B cell (primary cell): Measurements from ENCODE around the gene GRID1. TPM values are rescaled to one million over a fixed set of nuclear protein-coding genes. Genes with fewer than 3 reads are reported as not detected.

Source experiments
- ATAC-seq: fragments of 200-7000 bp; cut with Tn5 transposase; one replicate; pipeline ENCODE4 v1.10.0; 2021; ENCODE audit warnings: low read depth, mild to moderate bottlenecking, moderate number of reproducible peaks, moderate library complexity
- CTCF ChIA-PET: fragments of 350-600 bp; sonication (Branson Sonifier 250); formaldehyde crosslinking; loops from one replicate; lab custom pipeline; 2021; ENCODE audit warnings: antibody characterized with exemption, inconsistent platforms; lab: Charles Lee
- POLR2A ChIA-PET: fragments of 350-600 bp; sonication (Branson Sonifier 250); formaldehyde crosslinking; loops from one replicate; lab custom pipeline; 2021; ENCODE audit warnings: antibody characterized with exemption; lab: Charles Lee
- DNase-seq: peaks from one replicate; pipeline ENCODE4 v3.0.0; 2013
- H2AFZ ChIP-seq: 2 replicates; pipeline ENCODE4 v1.6.1; 2012; ENCODE audit warnings: mild to moderate bottlenecking, low read depth, low read length; ENCODE audit not compliant: insufficient read depth, poor library complexity, severe bottlenecking
- H3K27ac ChIP-seq, 2 donors: 1 replicate in 1 of 2; 2 replicates in 1 of 2; pipeline ENCODE4 v1.5.1; 2012 to 2013; ENCODE audit warnings: low read length in 2 of 2, mild to moderate bottlenecking in 2 of 2, moderate library complexity in 1 of 2
- H3K27me3 ChIP-seq, 4 experiments: fragments of 200-600 bp in 1 of 4; sonication (generic) in 1 of 4; replicated peaks in 1 of 4; 1 replicate in 2 of 4; 2 replicates in 2 of 4; pipeline versions ENCODE4 v1.6.1 to v1.7.0; 2013 to 2016; ENCODE audit warnings: low read length in 3 of 4, mild to moderate bottlenecking in 2 of 4, mixed read lengths in 1 of 4, moderate library complexity in 1 of 4; ENCODE audit not compliant: insufficient read depth in 4 of 4, control insufficient read depth in 3 of 4; ENCODE audit errors: control extremely low read depth in 1 of 4
- H3K36me3 ChIP-seq, 2 experiments: replicated peaks in 1 of 2; 1 replicate in 1 of 2; 2 replicates in 1 of 2; pipeline versions ENCODE4 v1.6.1 to v1.7.1; 2013; ENCODE audit warnings: low read length in 1 of 2; ENCODE audit not compliant: insufficient read depth in 2 of 2, control insufficient read depth in 1 of 2; ENCODE audit errors: control extremely low read depth in 1 of 2, extremely low read depth in 1 of 2
- H3K4me1 ChIP-seq, 2 donors: fragments of 200-600 bp in 1 of 2; sonication (generic) in 1 of 2; 1 replicate in 1 of 2; 2 replicates in 1 of 2; pipeline versions ENCODE4 v1.5.1 to v1.6.1; 2013 to 2017; ENCODE audit warnings: low read length in 2 of 2; ENCODE audit not compliant: control insufficient read depth in 2 of 2, insufficient read depth in 2 of 2
- H3K4me2 ChIP-seq: replicated peaks from 2 replicates; pipeline ENCODE3; 2012; ENCODE audit warnings: mild to moderate bottlenecking, low read depth, low read length; ENCODE audit not compliant: poor library complexity, severe bottlenecking
- H3K4me3 ChIP-seq, 5 experiments: fragments of 200-600 bp in 1 of 5; sonication (generic) in 1 of 5; 1 replicate in 3 of 5; 2 replicates in 2 of 5; pipeline versions ENCODE4 v1.5.1 to v1.7.0; 2011 to 2016; ENCODE audit warnings: low read length in 4 of 5, mild to moderate bottlenecking in 4 of 5, low read depth in 2 of 5, control low read depth in 1 of 5, moderate library complexity in 1 of 5; ENCODE audit not compliant: insufficient read depth in 1 of 5; ENCODE audit errors: control extremely low read depth in 1 of 5, extremely low read depth in 1 of 5
- H3K79me2 ChIP-seq: fragments of 200-600 bp; sonication (generic); one replicate; pipeline ENCODE4 v1.6.0; 2016; ENCODE audit warnings: low read length; ENCODE audit not compliant: control insufficient read depth, insufficient read depth
- H3K9ac ChIP-seq: fragments of 200-600 bp; sonication (generic); 2 replicates; pipeline ENCODE4 v1.6.1; 2017; ENCODE audit warnings: mild to moderate bottlenecking, low read length, moderate library complexity
- H3K9me3 ChIP-seq, 3 donors: one replicate each; pipeline versions ENCODE4 v1.6.1 to v1.7.1; 2013; ENCODE audit warnings: low read length in 2 of 3; ENCODE audit not compliant: control insufficient read depth in 2 of 3, insufficient read depth in 1 of 3; ENCODE audit errors: control extremely low read depth in 1 of 3
- H4K20me1 ChIP-seq: 2 replicates; pipeline ENCODE4 v1.6.0; 2012; ENCODE audit warnings: mild to moderate bottlenecking, low read length; ENCODE audit not compliant: insufficient read depth, control insufficient read depth, poor library complexity, severe bottlenecking
- H3K27ac Mint-ChIP-seq: one replicate; pipeline ENCODE4 v1.8.0; 2021; ENCODE audit warnings: mixed read lengths
- H3K27me3 Mint-ChIP-seq: one replicate; pipeline ENCODE4 v1.8.0; 2021; ENCODE audit warnings: mixed read lengths
- H3K4me1 Mint-ChIP-seq: one replicate; pipeline ENCODE4 v1.8.0; 2021; ENCODE audit warnings: mixed read lengths
- H3K4me3 Mint-ChIP-seq: one replicate; pipeline ENCODE4 v1.8.0; 2021; ENCODE audit warnings: mixed read lengths
- H3K9me3 Mint-ChIP-seq: one replicate; pipeline ENCODE4 v1.8.0; 2022; ENCODE audit warnings: mixed read lengths; ENCODE audit not compliant: insufficient read depth
- EZH2 ChIP-seq: IDR thresholded peaks from 2 replicates; pipeline ENCODE4 v1.6.1; 2012; ENCODE audit warnings: borderline replicate concordance, low read depth, mild to moderate bottlenecking, moderate library complexity, low read length; ENCODE audit not compliant: insufficient read depth, poor library complexity, severe bottlenecking
- WGBS: methylation state at CpG from one replicate; pipeline ENCODE4 v1.1.5; 2013; ENCODE audit warnings: missing lambda C conversion rate; ENCODE audit not compliant: insufficient coverage; 5-methylcytosine and 5-hydroxymethylcytosine counted together
- intact Hi-C: fragments of 100-400 bp; cut with micrococcal nuclease; formaldehyde crosslinking; loops from one replicate; pipeline ENCODE4 v1.10.0; 2022
- polyA plus RNA-seq: library from polyadenylated mRNA; depleted of rRNA; stranded (reverse); fragments of >200 nt; gene quantifications from 2 replicates; pipeline ENCODE4 v1.2.3, GENCODE V29; 2012
- total RNA-seq, 2 donors: library from RNA; stranded (reverse); fragments of 120-200 nt in 1 of 2; gene quantifications; 1 replicate in 1 of 2; 2 replicates in 1 of 2; pipeline versions ENCODE4 v1.2.3 to v1.2.4, GENCODE V29; 2013 to 2022
- TF ChIP-seq, protein P1 (sequence below): fragments of 200-600 bp; IDR thresholded peaks from one replicate; pipeline ENCODE4 v1.8.0; 2022; ENCODE audit warnings: antibody characterized with exemption, mild to moderate bottlenecking

Gene GRID1
- total and polyA plus RNA-seq, 2 donors (not counting 1 experiment from before 2014, with no cell fraction given) = not detected

DNA sequence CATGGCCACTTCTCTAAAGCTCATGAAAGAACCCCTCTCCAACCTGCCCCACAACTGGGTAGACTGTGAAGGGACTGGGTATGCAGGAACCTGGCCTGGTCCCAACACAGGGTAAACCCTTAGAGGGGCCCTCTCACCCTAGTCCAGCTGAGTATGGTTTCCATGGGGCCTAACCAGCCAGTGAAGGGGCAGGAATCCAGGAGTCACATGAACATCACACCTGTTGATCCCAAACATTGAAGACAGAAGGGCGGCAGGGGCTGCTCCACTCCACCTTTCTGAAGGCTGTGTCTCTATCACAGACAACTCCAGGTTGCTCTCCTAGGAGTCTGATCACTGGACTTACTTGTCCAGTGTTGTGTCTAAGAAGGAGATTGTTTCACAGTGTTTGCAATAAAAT lies 30.8 kb downstream of the GRID1 start:
- intact Hi-C loops = no loop called here
- no peak overlapping the region for H2AFZ ChIP-seq
- Mint-ChIP-seq H3K27me3 (peaks cover 17% of the 10 kb centered on the region), H3K9me3 (no peaks in the 10 kb centered on the region), H3K4me1 (no peaks in the 10 kb centered on the region), H3K4me3 (no peak overlapping the region), H3K27ac (no peak overlapping the region)
- H3K9ac ChIP-seq = no peak overlapping the region
- H3K9me3 ChIP-seq = peaks cover 0 to 7% (median 0%) of the 10 kb centered on the region in 3 donors
- WGBS = 100% methylated on average over 1 of the region's 1 CpG
- H3K27me3 ChIP-seq = peaks cover 0 to 6% (median 0%) of the 10 kb centered on the region in 4 experiments
- no peak overlapping the region for H3K4me3 ChIP-seq
- DNase-seq (no peak), ATAC-seq (no peak)
- H3K79me2 ChIP-seq = no peaks in the 10 kb centered on the region
- no peaks in the 10 kb centered on the region for H3K36me3 ChIP-seq
- H4K20me1 ChIP-seq = no peaks in the 10 kb centered on the region
- no peak overlapping the region for H3K27ac ChIP-seq
- ChIA-PET CTCF (no interaction called here), POLR2A (no interaction called here)
- TF ChIP-seq EZH2 = no peak
- TF ChIP-seq, protein P1, sequence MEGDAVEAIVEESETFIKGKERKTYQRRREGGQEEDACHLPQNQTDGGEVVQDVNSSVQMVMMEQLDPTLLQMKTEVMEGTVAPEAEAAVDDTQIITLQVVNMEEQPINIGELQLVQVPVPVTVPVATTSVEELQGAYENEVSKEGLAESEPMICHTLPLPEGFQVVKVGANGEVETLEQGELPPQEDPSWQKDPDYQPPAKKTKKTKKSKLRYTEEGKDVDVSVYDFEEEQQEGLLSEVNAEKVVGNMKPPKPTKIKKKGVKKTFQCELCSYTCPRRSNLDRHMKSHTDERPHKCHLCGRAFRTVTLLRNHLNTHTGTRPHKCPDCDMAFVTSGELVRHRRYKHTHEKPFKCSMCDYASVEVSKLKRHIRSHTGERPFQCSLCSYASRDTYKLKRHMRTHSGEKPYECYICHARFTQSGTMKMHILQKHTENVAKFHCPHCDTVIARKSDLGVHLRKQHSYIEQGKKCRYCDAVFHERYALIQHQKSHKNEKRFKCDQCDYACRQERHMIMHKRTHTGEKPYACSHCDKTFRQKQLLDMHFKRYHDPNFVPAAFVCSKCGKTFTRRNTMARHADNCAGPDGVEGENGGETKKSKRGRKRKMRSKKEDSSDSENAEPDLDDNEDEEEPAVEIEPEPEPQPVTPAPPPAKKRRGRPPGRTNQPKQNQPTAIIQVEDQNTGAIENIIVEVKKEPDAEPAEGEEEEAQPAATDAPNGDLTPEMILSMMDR = no peak
- H3K4me2 ChIP-seq = no peak overlapping the region
- H3K4me1 ChIP-seq = no peaks in the 10 kb centered on the region

DNA sequence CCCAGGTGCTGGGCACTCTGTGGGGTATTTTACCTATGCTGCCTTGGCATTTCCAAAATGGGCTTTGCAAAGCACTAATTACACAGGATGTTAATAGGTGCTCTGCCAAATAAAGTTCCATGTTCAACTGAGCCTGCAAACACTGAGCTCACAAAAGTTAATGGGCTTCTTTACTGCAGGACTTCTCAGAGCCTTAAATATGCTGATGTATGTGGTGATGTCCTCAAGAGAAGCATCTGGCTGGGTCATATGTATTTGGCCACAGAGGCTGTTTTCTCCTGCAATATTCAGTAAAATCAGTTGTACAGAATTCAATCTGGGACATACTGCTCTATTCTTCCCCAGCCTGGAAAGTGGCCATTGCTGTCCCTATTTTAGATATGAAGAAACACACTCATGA lies 31.3 kb downstream of the GRID1 start:
- Histone ChIP-seq H4K20me1 (no peaks in the 10 kb centered on the region), H3K9ac (no peak overlapping the region), H3K27me3 (peaks cover 0 to 6% (median 0%) of the 10 kb centered on the region in 4 experiments), H3K4me2 (no peak overlapping the region), H3K79me2 (no peaks in the 10 kb centered on the region), H2AFZ (no peak overlapping the region), H3K27ac (no peak overlapping the region), H3K36me3 (no peaks in the 10 kb centered on the region), H3K4me3 (no peak overlapping the region), H3K4me1 (no peaks in the 10 kb centered on the region), H3K9me3 (peaks cover 0 to 7% (median 0%) of the 10 kb centered on the region in 3 donors)
- CTCF ChIA-PET = no interaction called here
- H3K4me1 Mint-ChIP-seq = no peaks in the 10 kb centered on the region
- POLR2A ChIA-PET = no interaction called here
- no peak for TF ChIP-seq EZH2
- TF ChIP-seq, protein P1 = no peak
- no peak overlapping the region for H3K27ac Mint-ChIP-seq
- DNase-seq (no peak), ATAC-seq (no peak)
- peaks cover 15% of the 10 kb centered on the region for H3K27me3 Mint-ChIP-seq
- H3K4me3 Mint-ChIP-seq = no peak overlapping the region
- no peaks in the 10 kb centered on the region for H3K9me3 Mint-ChIP-seq
- intact Hi-C loops = no loop called here
